HG02840 (cell line): ENCODE measurements around the gene DRD1.
"Not testable (repeated sequence)": the region's sequence is repeated elsewhere in the genome, so short reads cannot be mapped to it uniquely, and the experiment has no call there.

ENCODE experiments used
- ATAC-seq: cut with Tn5 transposase; IDR thresholded peaks from one replicate; pipeline ENCODE4 v1.9.1; 2021; ENCODE audit warnings: mild to moderate bottlenecking, moderate library complexity, moderate number of reproducible peaks; ENCODE audit not compliant: unreplicated experiment, low FRiP score

The DRD1 gene

DNA sequence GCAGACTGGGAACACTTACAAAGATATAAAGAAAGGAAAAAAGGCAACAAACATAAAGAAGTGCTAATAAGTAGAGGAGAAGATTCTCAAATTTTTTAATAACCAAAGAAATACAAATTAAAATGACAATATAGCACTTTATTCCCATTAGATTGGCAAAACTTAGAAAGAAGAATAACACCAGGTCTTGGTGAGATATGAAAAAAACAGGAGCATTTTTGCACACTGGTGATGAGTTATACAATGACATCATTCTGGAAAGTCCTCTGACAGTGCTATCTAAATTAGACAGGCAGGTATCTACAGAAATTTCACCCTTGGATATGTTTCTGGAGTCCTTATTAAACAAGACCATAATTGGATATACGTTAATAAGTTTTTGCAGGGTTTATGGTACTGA lies 24.9 kb upstream of the DRD1 start:
- no peak for ATAC-seq

DNA sequence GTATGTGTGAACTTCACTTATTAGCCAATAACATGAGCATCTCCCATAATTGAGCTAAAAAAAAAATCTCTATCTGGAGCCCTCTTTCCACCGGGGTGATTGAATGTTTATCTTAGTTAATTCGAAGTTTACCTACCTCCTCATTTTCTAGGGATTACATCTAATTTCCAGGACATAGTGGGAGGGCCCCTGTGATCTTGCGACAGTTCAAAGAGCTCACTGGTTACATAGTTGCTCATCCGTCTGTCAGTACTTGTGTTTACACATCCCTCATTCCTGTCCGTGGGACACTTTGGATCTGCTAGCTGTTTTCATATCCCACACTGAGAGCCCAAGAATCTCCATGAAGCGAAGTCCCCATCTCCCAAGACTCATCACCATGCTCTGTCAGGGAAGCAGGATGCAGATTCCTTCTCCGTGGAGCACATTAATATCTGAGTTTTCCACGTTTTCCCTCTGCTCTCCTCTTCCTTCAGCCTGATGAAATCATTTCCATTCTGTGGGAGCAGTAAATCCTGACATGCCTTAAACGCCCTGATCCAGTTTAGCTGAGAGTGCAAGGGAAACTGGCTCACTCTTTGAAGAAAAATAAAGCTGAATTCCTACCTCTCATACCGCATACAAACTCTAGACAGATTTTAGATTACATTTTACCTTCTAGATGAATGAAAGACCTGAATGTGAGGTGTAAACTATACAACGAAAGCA lies 24.2 kb upstream of the DRD1 start:
- ATAC-seq: no peak

DNA sequence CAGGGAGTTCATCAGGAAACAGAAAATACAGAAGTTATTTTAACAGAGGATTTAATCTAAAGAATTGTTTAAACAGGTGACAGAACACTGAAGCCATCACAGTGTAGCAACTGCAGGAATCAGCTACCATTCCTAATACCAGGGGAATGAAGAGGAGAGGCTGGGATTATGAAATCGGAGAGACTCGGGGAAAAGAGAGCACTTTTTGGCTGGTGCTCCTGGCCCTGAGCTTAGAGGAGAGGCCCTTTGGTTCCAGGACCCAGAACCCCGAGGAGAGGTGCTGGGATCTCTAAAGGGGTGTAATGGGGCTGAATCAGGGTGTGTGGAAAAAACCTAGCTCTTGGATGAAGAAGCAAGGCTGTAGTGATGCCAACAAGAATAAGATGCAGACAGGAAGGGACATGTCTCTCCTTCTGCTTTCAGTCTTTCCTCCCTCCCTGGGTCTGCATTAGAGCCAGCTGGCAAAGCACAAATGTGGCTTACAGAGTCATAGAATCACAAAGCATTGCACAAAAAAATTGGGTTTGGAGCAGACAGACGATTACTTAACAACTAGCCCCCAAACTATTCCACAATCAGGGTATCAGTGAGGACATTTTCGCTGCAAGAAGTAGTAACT lies 22.8 kb upstream of the DRD1 start:
- ATAC-seq: no peak

DNA sequence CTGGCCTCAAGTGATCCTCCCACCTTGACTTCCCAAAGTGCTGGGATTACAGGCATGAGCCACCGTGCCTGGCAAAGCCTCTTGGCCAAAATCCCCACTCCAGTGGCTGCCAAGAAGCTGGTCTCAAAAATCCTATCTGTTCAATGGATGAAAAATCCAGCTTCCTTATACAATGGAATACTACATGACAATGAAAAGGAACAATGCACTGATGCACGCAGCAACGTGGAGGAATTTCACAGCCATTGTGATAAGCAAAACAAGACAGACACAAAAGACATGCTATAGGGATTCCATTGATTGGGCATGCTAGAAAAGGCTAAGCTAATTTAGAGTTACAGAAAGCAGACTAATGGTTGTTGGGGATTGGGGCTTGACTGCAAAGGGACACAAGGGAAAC lies 21.3 kb upstream of the DRD1 start:
- ATAC-seq: no peak

DNA sequence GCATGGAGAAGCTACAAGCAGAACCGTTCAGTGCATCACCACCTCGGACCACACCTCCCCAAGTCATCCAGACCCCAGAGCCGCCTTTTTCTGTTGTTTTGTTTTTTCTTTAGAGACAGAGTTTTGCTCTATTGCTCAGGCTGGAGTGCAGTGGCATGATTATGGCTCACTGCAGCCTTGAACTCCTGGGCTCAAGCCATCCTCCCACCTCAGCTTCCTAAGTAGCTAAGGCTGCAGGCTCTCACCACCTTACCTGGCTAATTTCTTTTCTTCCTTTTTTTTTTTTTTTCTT lies 20.9 kb upstream of the DRD1 start:
- no peak for ATAC-seq

DNA sequence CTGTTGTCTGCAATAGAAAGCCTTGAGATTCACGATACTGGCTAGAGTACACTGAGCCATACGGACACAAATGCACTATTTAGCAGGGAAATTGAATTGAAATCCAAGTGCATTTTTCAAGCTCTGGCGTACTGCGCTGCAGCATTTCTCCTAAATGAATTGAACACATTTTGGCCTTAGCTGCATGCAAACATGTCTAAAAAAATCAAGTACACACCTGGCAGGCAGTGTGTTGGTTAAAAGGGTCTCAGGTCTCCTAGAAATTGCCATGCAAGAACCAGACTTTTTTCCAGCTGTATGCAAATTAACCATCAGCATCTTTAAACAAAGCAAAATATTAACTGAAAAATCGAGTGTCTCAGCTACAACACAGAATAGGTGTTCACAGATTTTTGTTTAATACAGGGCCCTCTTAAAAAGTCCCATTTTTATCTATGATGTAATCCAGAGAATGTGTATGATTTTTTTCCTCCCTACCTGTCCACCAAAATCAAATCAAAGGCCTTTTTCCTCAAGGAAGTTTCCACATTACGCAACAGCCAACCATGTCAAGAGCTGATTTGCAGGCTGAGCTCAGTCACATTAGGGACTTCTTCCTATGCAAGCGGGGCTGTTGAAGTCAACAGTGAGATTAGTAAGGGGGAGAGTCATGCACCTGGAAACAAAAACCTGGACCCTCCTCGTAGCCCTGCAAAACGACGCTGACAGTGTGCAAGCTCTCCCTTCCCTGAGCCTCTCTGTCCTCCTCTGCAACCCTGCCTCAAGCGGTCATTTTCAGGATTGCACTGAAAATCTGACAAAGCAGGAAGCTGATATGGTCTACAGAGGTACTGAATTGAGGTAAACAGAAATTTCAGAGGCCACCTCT lies 20.3 kb upstream of the DRD1 start:
- ATAC-seq: peak; percentile 93

DNA sequence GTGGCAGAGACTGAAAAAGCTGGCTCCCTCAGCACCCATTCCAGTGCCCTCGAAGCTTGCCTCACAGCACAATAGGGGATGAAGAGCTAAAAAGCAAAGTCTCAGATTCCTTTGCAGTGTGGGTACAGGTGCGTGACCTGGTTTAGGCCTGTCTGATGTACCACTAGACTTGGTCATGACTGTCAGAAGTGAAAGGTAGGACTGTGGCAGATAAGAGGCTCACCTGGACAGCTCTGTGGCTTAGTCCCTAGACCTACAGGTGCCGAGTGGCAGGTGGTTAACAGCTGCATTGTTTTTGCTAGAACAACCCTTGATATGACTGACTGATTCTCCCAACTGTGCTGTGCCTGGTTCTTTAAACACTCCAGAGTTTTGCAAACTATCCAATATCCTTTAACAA lies 19.7 kb upstream of the DRD1 start:
- ATAC-seq: no peak

DNA sequence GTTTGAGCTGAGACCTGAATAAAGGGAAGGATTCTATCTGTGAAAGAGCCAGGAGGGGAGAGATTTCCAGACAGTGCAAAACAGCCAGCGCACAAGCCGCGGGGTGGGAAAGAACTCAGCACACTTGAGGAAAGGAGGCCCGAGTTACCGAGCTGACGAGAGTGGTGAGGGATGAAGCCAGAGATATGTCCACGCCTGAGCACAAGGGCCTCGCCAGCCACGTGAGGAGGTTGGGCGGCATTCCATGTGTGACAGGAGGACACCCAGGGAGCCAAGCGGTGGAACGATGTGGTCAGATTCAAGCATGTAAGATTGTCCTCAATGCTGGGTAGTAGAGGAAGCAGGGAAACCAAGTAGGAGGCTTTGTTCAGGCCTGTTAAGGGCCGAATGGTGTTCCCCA lies 17.4 kb upstream of the DRD1 start:
- no peak for ATAC-seq

DNA sequence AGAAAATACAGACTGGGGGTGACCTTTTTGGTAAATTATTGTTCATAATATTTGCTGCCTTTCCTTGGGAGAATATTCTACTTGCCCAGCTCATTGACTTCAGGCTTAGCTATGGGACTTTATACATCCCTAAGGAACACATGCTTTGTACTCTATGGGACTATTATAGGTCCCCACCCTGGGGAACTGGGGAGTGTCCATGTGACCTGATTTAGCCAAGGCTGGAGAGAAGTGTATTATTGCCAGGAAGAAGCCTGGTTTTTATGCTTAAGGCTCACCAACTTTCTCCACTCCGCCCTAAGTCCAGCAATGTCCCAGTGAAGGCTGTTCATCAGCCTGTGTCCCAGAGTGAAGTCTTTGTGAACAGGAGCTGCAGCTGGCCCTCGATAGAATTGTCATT lies 16.6 kb upstream of the DRD1 start:
- ATAC-seq: no peak

DNA sequence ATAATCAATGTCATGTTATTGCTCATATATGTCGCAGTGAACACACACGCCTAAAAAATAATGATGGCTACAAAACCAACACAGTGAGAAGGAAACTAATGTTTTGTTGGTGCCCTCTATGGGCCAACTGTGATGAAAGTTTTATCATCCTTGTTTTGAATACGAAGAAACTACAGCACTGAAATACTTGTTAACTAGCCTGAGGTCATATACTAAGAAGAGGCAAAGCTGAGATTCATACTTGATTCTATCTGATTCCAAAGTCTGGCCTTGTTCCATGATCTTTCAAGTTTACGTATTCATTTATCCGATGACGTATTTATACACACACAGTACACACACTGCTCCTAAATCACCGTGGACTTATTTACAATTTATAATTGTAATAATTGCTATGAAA lies 16.1 kb upstream of the DRD1 start:
- no peak for ATAC-seq

DNA sequence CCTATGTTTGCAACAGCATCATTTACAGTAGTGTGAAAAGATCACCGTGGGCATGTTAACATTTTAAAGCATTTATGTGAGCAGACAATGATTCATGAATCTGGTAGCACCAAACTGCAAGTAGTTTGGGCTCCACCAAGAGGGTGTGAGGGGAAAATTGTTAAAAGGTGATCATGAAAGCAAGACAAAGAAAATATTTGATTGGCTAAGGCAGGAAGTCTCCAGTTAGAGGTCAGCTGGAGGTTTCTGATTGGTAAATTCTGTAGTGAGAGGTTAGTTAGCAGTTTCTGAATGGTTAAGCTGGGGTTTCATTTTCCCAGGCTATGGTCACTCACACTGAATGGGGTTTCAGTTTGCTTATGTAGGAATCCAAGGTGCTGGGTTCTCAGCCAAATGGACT lies 13.5 kb upstream of the DRD1 start:
- ATAC-seq: peak; percentile 78

DNA sequence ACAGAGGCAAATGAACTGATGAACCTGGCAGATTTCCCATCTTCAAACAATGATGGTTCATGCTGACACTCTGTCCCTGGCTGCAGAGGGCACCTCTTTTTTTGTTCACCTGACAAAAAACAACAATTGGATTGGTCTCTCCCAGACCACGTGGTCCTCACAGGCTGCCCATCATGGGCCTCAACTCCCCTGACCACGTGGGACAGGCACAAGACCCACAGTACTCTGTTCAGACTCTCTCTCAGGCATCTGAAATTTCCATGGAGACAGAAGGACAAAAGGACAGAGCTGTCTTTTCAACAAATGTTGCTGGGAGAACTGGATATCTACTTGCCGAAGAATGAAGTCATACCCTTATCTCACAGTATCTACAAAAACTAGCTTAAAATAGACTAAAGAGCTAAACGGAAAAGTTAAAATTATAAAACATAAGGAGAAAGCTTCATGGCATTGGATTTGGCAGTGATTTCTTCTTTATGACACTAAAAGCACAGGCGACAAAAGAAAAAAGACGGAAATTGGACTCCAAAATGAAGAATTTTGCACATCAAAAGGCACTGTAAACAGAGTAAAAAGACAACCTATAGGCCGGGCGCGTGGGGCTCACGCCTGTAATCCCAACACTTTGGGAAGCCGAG lies 12.2 kb upstream of the DRD1 start:
- ATAC-seq: no peak

DNA sequence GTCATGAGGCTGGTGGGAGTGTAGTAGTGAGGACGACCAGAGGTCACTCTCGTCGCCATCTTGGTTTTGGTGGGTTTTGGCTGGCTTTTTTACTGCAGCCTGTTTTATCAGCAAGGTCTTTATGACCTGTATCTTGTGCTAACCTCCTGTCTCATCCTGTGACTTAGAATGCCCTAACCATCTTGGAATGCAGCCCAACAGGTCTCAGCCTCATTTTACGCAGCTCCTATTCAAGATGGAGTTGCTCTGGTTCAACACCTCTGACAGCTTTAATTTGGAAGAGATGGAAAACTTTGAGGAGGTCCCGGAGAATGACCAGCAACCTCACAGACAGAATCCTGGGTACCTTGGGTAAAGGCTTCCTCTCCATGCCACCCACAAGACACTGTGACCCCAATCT lies 10.4 kb upstream of the DRD1 start:
- ATAC-seq: not testable (repeated sequence)

DNA sequence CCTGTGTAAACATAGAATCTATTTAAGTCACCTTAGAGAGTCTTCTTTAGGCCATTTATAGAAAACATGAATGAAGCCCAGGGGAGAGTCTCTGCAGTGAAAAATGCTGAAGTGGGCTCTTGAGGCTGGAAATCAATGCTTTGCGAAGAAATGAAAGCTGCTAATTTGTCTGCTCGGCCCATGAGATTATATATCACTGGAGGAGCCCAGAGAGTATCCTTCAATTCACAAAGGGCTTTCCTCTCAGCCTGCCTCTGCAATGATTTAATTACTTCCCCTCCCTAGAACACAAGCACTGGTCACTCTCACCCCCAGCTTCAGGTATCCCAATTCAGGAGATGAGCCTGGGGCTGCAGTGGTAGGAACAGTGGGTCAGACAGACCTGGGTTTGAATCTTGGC lies 8.2 kb upstream of the DRD1 start:
- ATAC-seq: no peak

DNA sequence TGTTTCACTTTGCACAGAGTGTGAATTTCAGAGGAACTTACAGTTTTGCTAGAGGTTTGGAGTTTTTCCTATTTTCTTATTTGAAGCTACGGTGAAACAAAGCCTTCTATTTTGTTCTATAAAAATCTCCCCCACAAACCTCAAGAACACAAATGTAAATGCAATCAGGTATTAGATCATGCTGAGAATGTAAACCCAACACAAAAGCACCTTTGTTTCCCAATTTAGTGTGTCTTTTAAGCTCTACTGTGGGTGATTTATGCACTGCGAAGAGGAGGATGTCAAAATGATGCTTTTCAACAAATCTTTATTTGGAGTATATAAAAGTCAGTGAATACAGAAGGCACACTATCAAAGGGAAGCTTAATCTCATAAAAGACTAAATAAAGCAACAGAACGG lies 4.3 kb upstream of the DRD1 start:
- ATAC-seq: no peak

DNA sequence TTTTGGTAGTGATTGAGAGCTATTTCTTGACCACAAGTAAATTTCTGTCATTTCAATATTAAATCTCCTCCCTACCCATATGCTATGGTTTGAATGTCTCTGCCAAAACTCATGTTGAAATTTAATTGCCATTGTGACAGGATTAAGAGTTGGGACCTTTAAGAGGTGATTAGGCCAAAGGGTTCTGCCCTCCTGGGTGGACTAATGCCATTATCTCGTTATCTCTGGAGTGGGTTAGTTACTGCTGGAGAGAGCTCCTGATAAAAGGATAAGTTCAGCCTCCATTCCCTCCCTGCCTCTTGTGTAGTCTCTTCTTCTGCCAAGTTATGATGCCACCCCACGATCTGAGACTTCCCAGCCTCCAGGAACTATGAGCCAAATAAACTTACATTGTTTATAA lies 3.6 kb upstream of the DRD1 start:
- no peak for ATAC-seq

DNA sequence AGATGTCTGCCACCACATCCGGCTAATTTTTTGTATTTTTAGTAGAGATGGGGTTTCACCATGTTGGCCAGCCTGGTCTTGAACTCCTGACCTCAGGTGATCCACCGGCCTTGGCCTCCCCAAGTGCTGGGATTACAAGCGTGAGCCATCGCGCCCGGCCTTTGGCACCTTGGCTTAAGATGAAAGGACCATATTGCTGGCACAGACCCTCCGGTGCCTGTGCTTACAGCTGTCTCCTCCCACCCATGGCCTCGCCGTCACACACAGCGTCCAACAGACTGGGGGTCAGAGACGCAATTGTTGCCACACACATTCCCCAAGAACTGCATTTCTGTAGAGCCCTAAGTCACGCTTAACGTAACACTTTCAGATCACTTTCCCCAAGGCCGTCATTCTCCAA lies 2.4 kb upstream of the DRD1 start:
- not testable (repeated sequence) for ATAC-seq

DNA sequence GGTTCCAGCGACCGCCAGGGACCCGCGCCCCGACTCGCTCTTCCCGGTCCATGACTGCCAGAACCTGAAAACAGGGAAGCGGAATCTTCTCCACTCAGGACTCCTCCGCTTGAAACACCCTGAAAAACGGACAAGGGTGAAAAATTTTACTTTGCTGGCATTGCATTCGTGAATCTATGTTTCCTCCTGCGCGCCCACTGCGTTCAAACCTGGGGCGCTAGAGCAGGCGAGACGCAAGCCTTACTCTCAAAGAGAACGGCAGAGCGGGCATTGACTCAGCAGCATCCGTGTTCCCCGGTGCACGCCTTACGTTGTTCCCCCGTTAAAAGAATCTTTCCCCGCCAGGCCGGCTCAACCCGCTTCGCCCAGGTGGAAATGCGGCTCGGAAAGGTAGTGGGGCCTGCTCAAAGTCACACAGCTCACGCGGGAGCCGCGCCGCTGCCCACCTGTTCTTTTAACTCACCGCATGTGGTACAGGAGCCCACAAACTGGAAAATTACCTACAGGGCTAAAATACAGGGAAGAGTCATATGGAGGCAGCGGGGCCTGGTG lies 999 bp upstream of the DRD1 start:
- no peak for ATAC-seq

DNA sequence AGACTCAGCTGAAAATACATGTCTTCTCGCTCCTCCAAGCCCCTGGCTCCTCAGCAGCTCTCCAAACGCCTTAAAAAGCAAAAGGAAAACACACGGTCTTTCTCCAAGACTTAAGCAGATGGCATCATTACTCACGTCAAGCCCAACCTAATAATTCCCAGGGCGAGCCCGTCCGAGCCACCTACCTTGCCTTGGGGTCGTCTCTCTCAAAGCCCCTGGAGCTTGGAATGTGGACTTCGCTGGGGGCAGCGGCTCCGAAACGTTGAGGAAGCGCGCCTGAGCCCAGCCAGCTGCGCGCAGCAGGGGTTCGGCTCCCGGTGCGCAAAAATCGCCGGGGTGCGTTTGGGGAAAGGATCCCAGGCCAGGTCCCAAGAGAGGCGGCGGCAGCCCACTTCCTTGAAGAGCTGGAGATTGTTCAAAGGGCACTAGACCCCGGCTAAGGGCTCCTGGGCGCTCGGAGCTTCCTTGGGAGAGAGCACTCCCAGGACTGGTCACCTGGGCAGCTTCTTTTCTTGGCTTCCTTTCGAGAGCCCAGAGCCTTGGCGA lies 395 bp downstream of the DRD1 start:
- no peak for ATAC-seq

DNA sequence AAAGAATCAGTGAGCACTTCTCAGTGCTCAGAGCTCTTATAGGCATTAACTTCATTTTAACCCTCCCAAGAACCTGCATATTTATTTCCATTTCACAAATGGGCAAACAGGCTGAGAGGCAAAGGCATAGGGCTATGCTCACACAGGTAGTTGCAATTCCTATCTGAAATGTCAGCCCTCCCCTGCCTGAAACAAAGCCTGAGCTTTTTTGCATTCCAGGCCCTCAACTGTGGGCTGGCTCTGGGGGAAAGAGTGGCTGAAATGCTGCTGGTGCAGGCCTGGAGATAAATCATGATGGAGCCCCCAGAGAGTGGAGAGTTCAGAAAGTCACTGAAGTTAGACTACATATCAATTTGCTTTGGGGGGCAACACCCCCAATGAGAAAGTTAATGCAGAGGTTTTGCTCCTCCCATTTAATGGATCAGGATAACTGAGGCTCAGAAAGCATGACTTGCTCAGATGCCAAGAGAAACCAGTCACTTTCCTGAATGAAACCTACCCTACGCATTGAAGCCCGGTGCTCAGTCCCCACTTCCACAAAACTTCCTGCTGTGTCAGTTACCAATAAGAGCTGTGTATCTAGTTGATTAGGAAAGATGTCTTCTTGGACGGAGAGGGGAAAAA lies 5.6 kb downstream of the DRD1 start:
- ATAC-seq: no peak
